Endothelial cell of umbilical vein (primary cell): ENCODE data around the gene JADE3. TPM values are rescaled to one million over a fixed set of nuclear protein-coding genes. Genes with fewer than 3 reads are reported as not detected.
"Not testable (repeated sequence)": the region's sequence is repeated elsewhere in the genome, so short reads cannot be mapped to it uniquely, and the experiment has no call there.

Experiments
- BruUV-seq: library from RNA; stranded (reverse); fragments of 400-500 nt; replicated peaks from 2 replicates; lab custom pipeline; 2021; lab: Mats Ljungman, UMichigan
- CTCF ChIA-PET: fragments of 300-600, 350-600 bp; sonication (Branson Sonifier 250); formaldehyde crosslinking; loops from one replicate; lab custom pipeline; 2021; ENCODE audit warnings: antibody characterized with exemption, inconsistent platforms; lab: Charles Lee
- POLR2A ChIA-PET: fragments of 300-600, 350-600 bp; sonication (Branson Sonifier 250); formaldehyde crosslinking; loops from one replicate; lab custom pipeline; 2021; ENCODE audit warnings: antibody characterized with exemption, inconsistent platforms; lab: Charles Lee
- DNase-seq: peaks from one replicate; pipeline ENCODE4 v3.0.0-alpha.2; 2011; ENCODE audit warnings: low read depth, low spot score
- FAIRE-seq: peaks from 2 replicates; lab custom pipeline; 2011; peaks lifted over from hg19 to GRCh38; lab: Jason Lieb, UNC
- H2AFZ ChIP-seq: 2 replicates; pipeline ENCODE4 v1.6.0; 2012; ENCODE audit warnings: low read depth, low read length, control low read depth, inconsistent platforms
- H3K27ac ChIP-seq: 2 replicates; pipeline ENCODE4 v1.5.1; 2011; ENCODE audit warnings: low read depth, mild to moderate bottlenecking, control low read depth, low read length, moderate library complexity; ENCODE audit not compliant: insufficient read depth
- H3K27me3 ChIP-seq, 2 experiments: 2 replicates each; pipeline versions ENCODE4 v1.6.0 to v1.6.1; 2011; ENCODE audit warnings: low read length in 2 of 2, mixed read lengths in 1 of 2; ENCODE audit not compliant: control insufficient read depth in 2 of 2, insufficient read depth in 2 of 2
- H3K36me3 ChIP-seq, 2 experiments: 2 replicates in 1 of 2; 3 replicates in 1 of 2; pipeline ENCODE4 v1.5.1; 2011; ENCODE audit warnings: low read length in 2 of 2, mild to moderate bottlenecking in 1 of 2, moderate library complexity in 1 of 2; ENCODE audit not compliant: control insufficient read depth in 2 of 2, insufficient read depth in 2 of 2; ENCODE audit errors: extremely low read depth in 1 of 2
- H3K4me1 ChIP-seq: 3 replicates; pipeline ENCODE4 v1.5.1; 2011; ENCODE audit warnings: mild to moderate bottlenecking, low read length; ENCODE audit not compliant: control insufficient read depth, insufficient read depth; ENCODE audit errors: extremely low read depth
- H3K4me2 ChIP-seq: 2 replicates; pipeline ENCODE4 v1.6.1; 2011; ENCODE audit warnings: low read length, control low read depth, mixed read lengths; ENCODE audit not compliant: insufficient read depth
- H3K4me3 ChIP-seq, 3 experiments: fragments of 200-600 bp in 1 of 3; sonication (generic), shearing (Covaris generic) in 1 of 3; replicated peaks in 1 of 3; 2 replicates each; pipeline ENCODE4 v1.5.1; 2011 to 2016; ENCODE audit warnings: control low read depth in 3 of 3, low read length in 3 of 3, mild to moderate bottlenecking in 2 of 3, inconsistent platforms in 1 of 3, low read depth in 1 of 3, moderate library complexity in 1 of 3; ENCODE audit not compliant: insufficient read depth in 1 of 3
- H3K79me2 ChIP-seq: 2 replicates; pipeline ENCODE4 v1.6.0; 2012; ENCODE audit warnings: low read length, inconsistent platforms; ENCODE audit not compliant: control insufficient read depth, insufficient read depth
- H3K9ac ChIP-seq: replicated peaks from 2 replicates; pipeline ENCODE3; 2011; ENCODE audit warnings: low read length, control low read depth; ENCODE audit not compliant: insufficient read depth; ENCODE audit errors: extremely low read depth
- H3K9me1 ChIP-seq: replicated peaks from 3 replicates; pipeline ENCODE4 v1.6.0; 2011; ENCODE audit warnings: mild to moderate bottlenecking, low read length; ENCODE audit not compliant: control insufficient read depth, insufficient read depth; ENCODE audit errors: extremely low read depth
- H3K9me3 ChIP-seq: replicated peaks from 2 replicates; pipeline ENCODE4 v1.5.1; 2012; ENCODE audit warnings: low read length, inconsistent platforms; ENCODE audit not compliant: control insufficient read depth, insufficient read depth
- H4K20me1 ChIP-seq: replicated peaks from 2 replicates; pipeline ENCODE3; 2011; ENCODE audit warnings: mild to moderate bottlenecking, low read length; ENCODE audit not compliant: control insufficient read depth, insufficient read depth; ENCODE audit errors: extremely low read depth
- EZH2 ChIP-seq: IDR thresholded peaks from 2 replicates; pipeline ENCODE4 v1.6.1; 2012; ENCODE audit warnings: borderline replicate concordance, low read depth, mild to moderate bottlenecking, moderate library complexity, low read length, inconsistent platforms; ENCODE audit not compliant: severe bottlenecking
- FOS ChIP-seq: IDR thresholded peaks from 2 replicates; pipeline ENCODE4 v1.6.1; 2011; ENCODE audit warnings: mild to moderate bottlenecking, low read length, moderate library complexity, borderline replicate concordance; ENCODE audit not compliant: insufficient read depth
- GATA2 ChIP-seq: IDR thresholded peaks from 2 replicates; pipeline ENCODE4 v1.7.0; 2011; ENCODE audit warnings: low read depth, mild to moderate bottlenecking, moderate library complexity, mixed read lengths, low read length; ENCODE audit not compliant: insufficient read length, insufficient read depth
- JUN ChIP-seq: IDR thresholded peaks from 2 replicates; pipeline ENCODE4 v1.6.1; 2011; ENCODE audit warnings: borderline replicate concordance, low read depth; ENCODE audit not compliant: insufficient read length, insufficient read depth
- MAX ChIP-seq: IDR thresholded peaks from 2 replicates; pipeline ENCODE4 v1.6.1; 2011; ENCODE audit not compliant: insufficient read depth, insufficient read length
- MYC ChIP-seq: IDR thresholded peaks from one replicate; pipeline ENCODE4 v1.6.1; 2011; ENCODE audit warnings: mild to moderate bottlenecking, low read depth, low read length
- POLR2A ChIP-seq: IDR thresholded peaks from 2 replicates; pipeline ENCODE4 v1.6.1; 2012; ENCODE audit warnings: low read depth, mild to moderate bottlenecking, control low read depth, low read length
- POLR2AphosphoS5 ChIP-seq: IDR thresholded peaks from 2 replicates; pipeline ENCODE4 v1.6.1; 2012; ENCODE audit warnings: low read depth, mild to moderate bottlenecking, control low read depth, low read length, moderate library complexity; ENCODE audit not compliant: insufficient read depth
- dilution Hi-C: fragments of 300-500 bp; cut with MboI; formaldehyde crosslinking; loops from one replicate; pipeline ENCODE4 v1.15.0; 2019; ENCODE audit warnings: low sequenced_read_pairs; ENCODE audit not compliant: extremely low pct_ligation_motif_present
- intact Hi-C: fragments of 100-400 bp; cut with micrococcal nuclease; formaldehyde crosslinking; loops from one replicate; pipeline ENCODE4 v1.10.0; 2022
- polyA plus RNA-seq, 4 experiments: library from polyadenylated mRNA; depleted of rRNA in 3 of 4; stranded (reverse) in 3 of 4; unstranded in 1 of 4; fragments of >200 nt; gene quantifications; 2 replicates each; pipeline versions ENCODE4 v1.2.1 to v1.2.3, GENCODE V29; 2011 to 2012; ENCODE audit warnings: missing spikeins in 1 of 4
- total RNA-seq: library from RNA; stranded (reverse); gene quantifications from 2 replicates; pipeline ENCODE4 v1.2.3, GENCODE V29; 2021
- TF ChIP-seq, protein P1 (sequence below), 2 donors: IDR thresholded peaks; 1 replicate in 1 of 2; 2 replicates in 1 of 2; pipeline ENCODE4 v1.5.1; 2011; ENCODE audit warnings: low read length in 2 of 2, mild to moderate bottlenecking in 2 of 2, moderate library complexity in 2 of 2, control low read depth in 1 of 2, inconsistent platforms in 1 of 2, low read depth in 1 of 2; ENCODE audit not compliant: insufficient read depth in 1 of 2; ENCODE audit errors: extremely low read depth in 1 of 2

JADE3 gene
- total and polyA plus RNA-seq, 2 donors (not counting 3 experiments of a cell fraction or from before 2014, with no cell fraction given) = 4.9 to 18.4 TPM

DNA sequence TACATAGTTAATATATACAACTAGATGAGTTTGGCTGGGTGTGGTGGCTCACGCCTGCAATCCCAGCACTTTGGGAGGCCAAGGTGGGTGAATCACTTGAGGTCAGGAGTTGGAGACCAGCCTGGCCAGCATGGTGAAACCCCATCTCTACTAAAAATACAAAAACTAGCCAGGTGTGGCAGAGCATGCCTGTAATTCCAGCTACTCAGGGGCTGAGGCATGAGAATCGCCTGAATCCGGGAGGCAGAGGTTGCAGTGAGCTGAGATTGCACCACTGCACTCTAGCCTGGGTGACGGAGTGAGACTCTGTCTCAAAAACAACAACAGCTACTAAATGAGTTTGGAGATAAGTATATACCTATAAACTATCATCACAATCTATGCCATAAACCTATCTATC is 64.8 kb downstream of the JADE3 start:
- intact Hi-C loops, BruUV-seq: not testable (repeated sequence)

GRCh38 chrX:46978341-46979291 is 66.4 kb downstream of the JADE3 start:
- peak; percentile 70 for FAIRE-seq
- H2AFZ ChIP-seq = no peak overlapping the region
- H3K4me2 ChIP-seq = peak overlapping the region; percentile 92
- ChIA-PET POLR2A (no interaction called here), CTCF (interaction anchor here (1.0 to 2.0 kb wide), 6 partner anchors 52 to 107 kb away, joined by 3 to 17 read pairs (median 7); partner anchors contain the start of gene JADE3)
- peak overlapping the region in 1 of 3 experiments; percentile 69 for H3K4me3 ChIP-seq
- peak overlapping the region; percentile 97 for H3K27ac ChIP-seq
- H3K36me3 ChIP-seq = no peaks in the 10 kb centered on the region
- dilution Hi-C loops = no loop called here
- BruUV-seq = TSS peak; percentile 84
- H3K4me1 ChIP-seq = peaks cover 2% of the 10 kb centered on the region
- H3K9me3 ChIP-seq = no peaks in the 10 kb centered on the region
- TF ChIP-seq GATA2 (no peak), EZH2 (no peak), MAX (no peak), POLR2AphosphoS5 (no peak), POLR2A (no peak), MYC (no peak), FOS (peak; percentile 23), JUN (peak; percentile 58)
- TF ChIP-seq, protein P1, sequence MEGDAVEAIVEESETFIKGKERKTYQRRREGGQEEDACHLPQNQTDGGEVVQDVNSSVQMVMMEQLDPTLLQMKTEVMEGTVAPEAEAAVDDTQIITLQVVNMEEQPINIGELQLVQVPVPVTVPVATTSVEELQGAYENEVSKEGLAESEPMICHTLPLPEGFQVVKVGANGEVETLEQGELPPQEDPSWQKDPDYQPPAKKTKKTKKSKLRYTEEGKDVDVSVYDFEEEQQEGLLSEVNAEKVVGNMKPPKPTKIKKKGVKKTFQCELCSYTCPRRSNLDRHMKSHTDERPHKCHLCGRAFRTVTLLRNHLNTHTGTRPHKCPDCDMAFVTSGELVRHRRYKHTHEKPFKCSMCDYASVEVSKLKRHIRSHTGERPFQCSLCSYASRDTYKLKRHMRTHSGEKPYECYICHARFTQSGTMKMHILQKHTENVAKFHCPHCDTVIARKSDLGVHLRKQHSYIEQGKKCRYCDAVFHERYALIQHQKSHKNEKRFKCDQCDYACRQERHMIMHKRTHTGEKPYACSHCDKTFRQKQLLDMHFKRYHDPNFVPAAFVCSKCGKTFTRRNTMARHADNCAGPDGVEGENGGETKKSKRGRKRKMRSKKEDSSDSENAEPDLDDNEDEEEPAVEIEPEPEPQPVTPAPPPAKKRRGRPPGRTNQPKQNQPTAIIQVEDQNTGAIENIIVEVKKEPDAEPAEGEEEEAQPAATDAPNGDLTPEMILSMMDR (IDR thresholded peaks at IDR 0.05; ENCODE audit: extremely low read depth in 1 of 2, insufficient read depth in 1 of 2, low read depth in 1 of 2, low read length in 2 of 2) = peak; percentile 65 to 66
- H3K79me2 ChIP-seq = no peaks in the 10 kb centered on the region
- intact Hi-C loops = loop anchor here (1.0 to 2.0 kb wide), 4 partner anchors 65 to 219 kb away; partner anchors contain the start of gene SLC9A7
- no peaks in the 10 kb centered on the region for H3K27me3 ChIP-seq
- H3K9ac ChIP-seq = peak overlapping the region; percentile 77
- DNase-seq = peak; percentile 87
- no peaks in the 10 kb centered on the region for H3K9me1 ChIP-seq
- no peaks in the 10 kb centered on the region for H4K20me1 ChIP-seq

More for the DNA sequence above, 64.8 kb downstream of the JADE3 start:
- H3K4me2 ChIP-seq, H3K36me3 ChIP-seq, H3K4me3 ChIP-seq, FAIRE-seq, H3K9ac ChIP-seq, H4K20me1 ChIP-seq, H2AFZ ChIP-seq, DNase-seq, H3K27ac ChIP-seq, H3K4me1 ChIP-seq, H3K79me2 ChIP-seq, dilution Hi-C loops, H3K9me1 ChIP-seq, H3K27me3 ChIP-seq, H3K9me3 ChIP-seq: not testable (repeated sequence)
- ChIA-PET CTCF (interaction anchor here (1.2 to 2.0 kb wide), 3 partner anchors 64 to 105 kb away, joined by 4 to 17 read pairs (median 14); partner anchors contain the start of gene JADE3), POLR2A (interaction anchor here (0.6 kb wide), 1 partner anchor 83 kb away, joined by 3 read pairs; no protein-coding TSS in a partner anchor)
